Ureter (tissue), 1 donor: ENCODE results near the gene SPAG8. TPM values are rescaled to one million over a fixed set of nuclear protein-coding genes. Genes with fewer than 3 reads are reported as not detected.
A peak's percentile ranks its signal among the peaks of the same experiment; 100 is the strongest.

ENCODE experiments used
- DNase-seq: peaks from one replicate; pipeline ENCODE4 v3.0.0-alpha.2; 2020; ENCODE audit warnings: low spot score
- total RNA-seq: library from RNA; stranded (reverse); gene quantifications from one replicate; pipeline ENCODE4 v1.2.4, GENCODE V29; 2023
- donor health status: DM: yes; HTN: yes; CAD: no.

SPAG8 gene
- total RNA-seq, 1 donor from 2014 or later = 6.4 TPM

- DNase-seq = no peak
These were observed 29.0 kb upstream of the SPAG8 start for GRCh38 chr9:35840881-35841644.

DNA sequence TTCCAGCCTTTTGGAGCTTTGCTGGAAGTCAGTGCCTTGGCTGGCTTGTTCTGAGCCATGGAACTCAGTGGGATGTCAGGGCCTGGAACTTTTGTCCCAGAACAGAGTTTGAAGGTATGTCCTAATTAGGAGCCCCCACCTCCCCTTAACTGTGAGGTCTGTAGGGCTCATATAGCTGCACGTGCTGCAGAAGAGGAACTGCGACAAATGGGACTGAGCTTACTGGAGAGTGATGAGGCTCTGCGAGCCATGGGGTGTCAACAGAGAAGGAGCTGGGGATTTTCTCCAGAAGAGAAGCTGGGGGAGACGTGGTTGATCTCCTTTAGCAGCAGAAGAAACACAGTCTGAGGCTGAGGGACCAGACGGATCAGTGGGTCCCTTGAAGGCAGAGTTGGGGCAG lies 27.9 kb upstream of the SPAG8 start:
- no peak for DNase-seq

GRCh38 chr9:35836595-35836994 lies 24.5 kb upstream of the SPAG8 start:
- no peak for DNase-seq

GRCh38 chr9:35835766-35836165 lies 23.7 kb upstream of the SPAG8 start:
- no peak for DNase-seq

GRCh38 chr9:35835216-35835632 lies 23.2 kb upstream of the SPAG8 start:
- no peak for DNase-seq

GRCh38 chr9:35834260-35835215 lies 22.5 kb upstream of the SPAG8 start:
- no peak for DNase-seq

- peak; percentile 65 for DNase-seq
These were observed 20.8 kb upstream of the SPAG8 start for GRCh38 chr9:35832814-35833213.

DNA sequence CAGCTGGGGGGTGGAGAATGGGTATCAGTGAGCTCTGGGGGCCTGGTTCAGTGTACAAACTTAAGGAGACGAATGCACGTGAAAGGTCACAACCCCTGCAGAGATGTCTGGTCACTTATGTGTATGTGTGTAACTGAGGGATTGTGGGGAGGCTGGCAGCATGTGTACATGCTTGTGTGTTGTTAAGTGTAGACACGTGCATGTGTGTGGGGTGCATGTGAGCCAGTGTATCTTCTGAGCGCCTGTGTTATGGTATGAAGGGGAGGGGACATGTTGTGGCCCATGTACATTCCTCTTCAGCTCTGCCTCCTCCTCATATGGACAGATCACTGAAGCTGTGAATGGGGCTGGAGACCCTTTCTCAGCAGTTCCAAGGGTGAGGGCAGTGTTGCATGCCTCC lies 19.0 kb upstream of the SPAG8 start:
- no peak for DNase-seq

DNA sequence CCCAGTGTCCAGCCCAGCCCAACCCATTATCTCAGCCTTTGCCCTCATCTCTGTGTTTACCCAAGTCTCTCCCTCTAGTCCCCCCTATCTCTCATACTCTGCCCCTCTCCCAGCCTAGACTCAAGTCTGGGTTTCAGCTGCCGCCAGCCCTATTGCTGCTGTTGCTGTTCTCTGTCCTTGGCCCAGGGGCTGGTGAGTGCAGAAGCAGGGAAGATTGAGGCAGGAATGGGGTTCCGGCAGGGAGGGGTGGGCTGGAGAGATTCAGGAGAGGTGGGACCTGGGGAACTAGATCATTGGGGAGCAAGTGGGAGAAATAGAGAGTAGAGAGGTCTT lies 17.7 kb upstream of the SPAG8 start:
- no peak for DNase-seq

- DNase-seq = peak; percentile 97
These were observed 17.2 kb upstream of the SPAG8 start, which contains the start of gene TMEM8B for GRCh38 chr9:35829084-35829763. TMEM8B (plus strand) TSS chr9:35829228; CDS start chr9:35829448, 220 bp downstream.

DNA sequence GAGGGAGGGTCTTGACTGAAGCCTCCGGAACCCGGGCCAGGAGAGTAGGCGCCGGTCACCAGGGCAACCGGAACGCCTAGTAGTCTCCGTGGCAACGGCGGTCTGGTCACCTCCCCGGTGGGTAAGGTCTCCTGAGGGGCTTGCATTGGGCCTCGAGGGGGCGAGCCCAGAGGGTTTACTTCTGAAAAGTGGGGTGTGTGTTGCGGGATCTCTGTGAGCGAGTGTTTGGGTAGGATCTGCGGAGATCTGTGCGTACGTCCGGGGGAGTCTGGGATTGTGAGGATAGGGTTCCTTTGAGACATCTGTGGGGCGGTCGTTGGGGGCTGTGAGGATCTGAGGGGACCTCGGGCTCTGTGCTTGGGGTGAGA lies 16.6 kb upstream of the SPAG8 start, which contains the start of gene FAM221B:
Gene FAM221B, minus strand, starts transcription at position 17 of the 368 bp plus-strand sequence. CDS start 2,571 bp downstream, outside the sequence.
- no peak for DNase-seq

GRCh38 chr9:35827486-35827885 lies 15.4 kb upstream of the SPAG8 start:
- DNase-seq = no peak

GRCh38 chr9:35826071-35826701 lies 14.1 kb upstream of the SPAG8 start:
- no peak for DNase-seq

- no peak for DNase-seq
These were observed 10.9 kb upstream of the SPAG8 start for GRCh38 chr9:35822926-35823325.

- no peak for DNase-seq
These were observed 8.0 kb upstream of the SPAG8 start for GRCh38 chr9:35820076-35820475.

GRCh38 chr9:35818341-35818740 lies 6.3 kb upstream of the SPAG8 start:
- peak; percentile 38 for DNase-seq

GRCh38 chr9:35816708-35817107 lies 4.6 kb upstream of the SPAG8 start:
- no peak for DNase-seq

DNA sequence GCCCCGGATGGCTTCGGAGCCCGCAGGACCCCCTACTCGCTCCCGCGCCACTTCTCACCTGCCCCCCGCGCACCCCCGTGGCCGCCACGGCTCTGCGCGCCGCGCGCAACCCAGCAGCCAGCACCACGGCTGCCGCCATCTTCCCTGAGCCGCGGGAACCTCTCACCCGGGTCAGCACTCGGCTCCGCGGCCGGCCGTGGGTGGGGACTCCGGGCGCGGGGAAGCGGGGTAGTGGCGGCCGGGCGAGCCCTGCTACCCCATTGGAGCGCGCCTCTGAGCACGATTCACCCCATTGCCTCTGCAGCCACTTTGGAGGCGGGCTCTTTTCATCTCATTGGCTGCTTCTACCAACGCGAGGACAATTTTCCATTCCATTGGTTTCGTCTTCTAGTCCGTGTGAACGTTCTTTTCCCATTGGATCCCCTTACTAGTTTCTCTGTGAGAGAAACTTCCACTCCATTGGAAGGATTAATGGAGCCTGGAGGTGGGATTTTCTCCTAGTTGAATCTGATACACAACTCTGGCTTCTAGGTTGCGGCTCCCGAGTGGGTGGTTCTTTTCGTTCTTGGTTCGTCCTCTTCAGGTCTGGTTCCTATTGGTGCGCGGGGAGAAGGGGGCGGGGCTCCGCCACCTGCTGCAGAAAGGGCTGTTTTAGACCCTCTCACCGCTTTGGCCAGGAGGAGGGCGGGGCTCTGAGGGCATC lies 2.9 kb upstream of the SPAG8 start, which contains the start of gene HINT2:
Gene HINT2, minus strand, starts transcription at position 202 of the 703 bp plus-strand sequence. Its CDS starts 63 bp downstream, at position 139.
- DNase-seq = peak; percentile 97

- peak; percentile 69 for DNase-seq
These were observed 2.2 kb upstream of the SPAG8 start for GRCh38 chr9:35814106-35814840.
